ENCODE data around the gene TNFRSF19.

The TNFRSF19 gene

DNA sequence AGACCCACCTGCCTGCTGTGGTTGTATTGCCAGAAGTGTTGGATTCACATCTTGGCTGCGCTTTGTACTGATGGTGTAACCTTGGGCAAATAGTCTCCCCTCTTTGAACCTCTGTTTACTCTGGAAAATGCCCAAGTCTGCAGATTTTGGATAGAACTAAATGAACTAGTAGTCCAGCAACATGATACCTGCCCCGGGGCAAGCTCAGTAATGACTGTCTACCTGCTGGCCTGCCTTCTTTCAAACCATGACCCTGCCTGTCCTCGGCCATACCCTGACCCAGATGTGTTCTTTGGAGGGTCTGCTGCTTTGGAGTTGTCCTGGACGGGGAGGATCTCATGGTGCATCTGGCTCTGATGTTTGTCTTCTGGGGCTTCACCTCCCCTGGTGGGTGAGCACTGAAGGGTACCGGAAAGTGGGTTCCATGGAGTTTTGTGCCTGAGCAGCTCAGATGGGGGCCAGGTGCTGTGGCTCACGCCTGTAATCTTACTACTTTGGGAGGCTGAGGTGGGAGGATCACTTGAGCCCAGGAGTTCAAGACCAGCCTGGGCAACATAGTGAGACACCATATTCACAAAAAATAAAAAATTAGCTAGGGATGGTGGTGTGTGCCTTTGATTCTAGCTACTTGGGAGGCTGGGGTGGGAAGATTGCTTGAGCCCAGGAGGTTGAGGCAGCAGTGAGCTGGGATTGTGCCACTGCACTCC lies 59.5 kb downstream of the TNFRSF19 start:
- TF ChIP-seq, protein P1, sequence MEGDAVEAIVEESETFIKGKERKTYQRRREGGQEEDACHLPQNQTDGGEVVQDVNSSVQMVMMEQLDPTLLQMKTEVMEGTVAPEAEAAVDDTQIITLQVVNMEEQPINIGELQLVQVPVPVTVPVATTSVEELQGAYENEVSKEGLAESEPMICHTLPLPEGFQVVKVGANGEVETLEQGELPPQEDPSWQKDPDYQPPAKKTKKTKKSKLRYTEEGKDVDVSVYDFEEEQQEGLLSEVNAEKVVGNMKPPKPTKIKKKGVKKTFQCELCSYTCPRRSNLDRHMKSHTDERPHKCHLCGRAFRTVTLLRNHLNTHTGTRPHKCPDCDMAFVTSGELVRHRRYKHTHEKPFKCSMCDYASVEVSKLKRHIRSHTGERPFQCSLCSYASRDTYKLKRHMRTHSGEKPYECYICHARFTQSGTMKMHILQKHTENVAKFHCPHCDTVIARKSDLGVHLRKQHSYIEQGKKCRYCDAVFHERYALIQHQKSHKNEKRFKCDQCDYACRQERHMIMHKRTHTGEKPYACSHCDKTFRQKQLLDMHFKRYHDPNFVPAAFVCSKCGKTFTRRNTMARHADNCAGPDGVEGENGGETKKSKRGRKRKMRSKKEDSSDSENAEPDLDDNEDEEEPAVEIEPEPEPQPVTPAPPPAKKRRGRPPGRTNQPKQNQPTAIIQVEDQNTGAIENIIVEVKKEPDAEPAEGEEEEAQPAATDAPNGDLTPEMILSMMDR (conservative IDR thresholded peaks at IDR 0.05) = no peak
- H3K27ac ChIP-seq = peak overlapping the region; percentile 54

DNA sequence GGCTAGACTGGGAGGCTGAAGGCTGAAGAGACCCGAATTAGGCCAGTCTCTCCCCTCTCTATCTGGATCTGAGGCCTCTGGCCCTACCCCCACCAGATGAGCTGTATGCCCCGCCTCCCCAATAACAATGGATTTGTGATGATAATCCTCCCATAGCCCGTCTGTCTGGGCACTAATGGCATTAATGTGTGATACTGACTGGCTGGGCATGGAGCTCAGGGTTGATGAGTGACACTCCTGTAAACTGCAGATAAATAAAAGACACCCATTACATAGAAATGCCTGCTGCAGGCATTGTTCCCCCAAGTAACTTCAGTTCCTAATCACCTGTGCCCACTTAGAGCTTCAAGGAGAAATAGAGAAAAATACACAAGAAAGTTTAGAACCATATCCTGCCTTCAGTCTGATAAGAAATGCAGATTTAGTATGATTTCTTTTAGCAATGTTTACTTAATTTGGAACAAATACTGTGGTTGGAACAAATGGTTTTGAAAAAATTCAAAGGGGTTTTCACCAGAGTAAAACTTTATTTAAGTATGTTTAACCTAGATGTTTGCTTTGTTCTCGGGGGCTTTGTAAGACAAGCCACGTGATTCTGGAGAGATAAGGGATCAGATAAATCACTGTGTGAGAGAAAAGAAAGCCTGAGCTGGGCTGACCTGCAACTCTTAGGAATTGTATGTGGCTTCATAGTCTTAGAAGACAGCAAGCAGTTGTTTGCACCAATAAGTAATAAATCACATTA lies 60.3 kb downstream of the TNFRSF19 start:
- TF ChIP-seq, protein P1 (conservative IDR thresholded peaks at IDR 0.05) = no peak
- H3K27ac ChIP-seq = peak overlapping the region; percentile 54

DNA sequence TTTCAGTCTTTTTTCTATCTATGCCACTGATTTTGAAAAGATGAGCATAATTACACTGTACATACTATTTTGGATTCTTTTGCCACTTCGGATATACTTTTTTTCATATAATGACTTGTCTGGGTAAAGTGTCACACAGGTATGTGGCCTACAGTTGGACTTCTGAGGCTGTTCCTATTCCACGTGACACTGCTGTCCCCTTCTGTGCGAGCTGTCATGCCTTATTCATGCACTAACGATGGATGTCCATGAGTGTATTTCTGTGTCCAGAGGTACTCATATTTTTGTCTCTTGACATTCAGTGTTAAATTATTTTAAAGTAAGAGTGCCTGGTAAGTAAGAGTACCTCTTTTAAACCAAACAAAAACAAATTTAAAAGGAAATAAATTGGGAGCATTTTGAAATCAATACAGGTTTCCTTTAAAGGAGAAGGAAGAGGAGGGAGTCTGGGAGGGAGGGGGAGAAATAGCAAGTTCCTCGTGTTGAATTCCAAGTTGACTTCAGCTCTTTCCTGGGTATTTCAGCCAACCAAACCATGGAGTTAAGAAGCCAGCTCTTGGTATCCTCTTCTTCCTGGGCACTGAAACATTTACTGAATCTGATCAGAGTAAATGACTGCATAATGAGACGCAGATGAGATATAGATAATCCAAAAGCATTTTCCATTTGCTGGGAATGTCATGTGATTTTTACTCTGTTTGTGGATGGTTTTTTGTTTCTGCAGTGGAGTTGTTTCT lies 61.3 kb downstream of the TNFRSF19 start:
- TF ChIP-seq, protein P1 (conservative IDR thresholded peaks at IDR 0.05) = no peak

DNA sequence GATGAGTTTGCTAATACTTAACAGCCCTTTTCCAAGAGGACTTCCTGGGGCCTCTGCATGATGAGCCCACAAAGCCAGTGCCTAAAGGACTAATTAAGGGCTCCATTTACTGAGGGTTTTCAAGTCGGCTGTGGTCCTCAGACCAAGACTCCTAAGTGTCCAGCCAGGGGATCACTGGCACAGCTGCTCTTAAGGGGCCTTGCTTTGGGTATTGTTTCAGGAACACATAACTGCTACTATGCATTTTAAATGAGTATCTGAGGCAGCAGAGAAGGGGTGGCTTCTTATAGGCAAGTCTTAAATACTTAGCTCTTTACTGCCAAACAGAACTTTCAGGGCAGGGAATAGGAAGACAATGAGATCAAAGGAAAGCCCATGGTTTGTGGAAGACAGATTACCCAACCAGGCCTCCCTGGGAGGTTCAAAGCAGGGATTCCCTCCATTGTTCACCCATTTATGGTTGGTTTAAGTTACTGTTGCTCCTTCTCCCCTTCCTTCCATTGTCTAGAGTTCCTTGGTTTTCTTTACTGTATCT lies 61.9 kb downstream of the TNFRSF19 start:
- TF ChIP-seq, protein P1 (conservative IDR thresholded peaks at IDR 0.05) = no peak
- H3K27ac ChIP-seq = peak overlapping the region; percentile 54; the same call in 1 of the 2 replicates

More for the DNA sequence above, 61.3 kb downstream of the TNFRSF19 start:
- H3K27ac ChIP-seq = peak overlapping the region; percentile 54

DNA sequence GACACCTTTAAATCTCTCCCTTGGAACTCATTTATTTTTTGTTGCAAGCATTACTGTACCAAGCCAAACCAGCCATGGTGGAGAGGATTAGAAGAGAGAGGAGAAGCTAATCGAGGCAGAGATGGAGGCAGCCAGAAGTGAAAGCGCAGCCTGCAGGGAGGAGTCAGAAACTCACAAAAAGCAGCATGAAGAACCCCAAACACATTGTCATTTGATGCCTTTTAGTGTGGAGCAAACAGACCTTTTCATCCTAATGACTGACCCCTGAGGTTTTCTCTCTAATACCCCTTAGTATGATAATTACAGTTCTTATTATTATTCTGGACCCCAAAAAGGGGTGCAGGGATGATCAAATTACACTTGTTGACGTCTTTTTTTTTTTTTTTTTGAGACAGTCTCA lies 62.5 kb downstream of the TNFRSF19 start:
- H3K27ac ChIP-seq = no peak overlapping the region
- TF ChIP-seq, protein P1 (conservative IDR thresholded peaks at IDR 0.05) = no peak

DNA sequence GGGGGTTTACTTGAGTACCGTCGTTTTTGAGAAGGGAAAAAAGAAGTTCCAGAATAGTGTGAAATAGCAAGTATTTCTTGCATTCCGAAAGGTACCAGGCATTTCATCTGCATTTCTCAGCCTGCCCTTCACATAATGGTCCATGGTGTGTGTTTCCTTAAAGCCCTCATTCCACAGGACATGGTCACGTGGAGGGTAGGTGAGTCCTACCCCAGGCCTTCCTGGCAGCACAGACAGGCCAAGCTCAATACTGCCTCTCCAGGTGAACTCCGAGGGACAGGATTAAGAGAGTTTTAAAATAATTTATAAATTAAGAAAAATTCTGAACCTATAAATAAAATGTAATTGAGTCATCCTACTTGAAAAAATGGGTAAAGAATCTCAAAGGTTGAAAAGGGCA lies 64.7 kb downstream of the TNFRSF19 start:
- TF ChIP-seq, protein P1 (conservative IDR thresholded peaks at IDR 0.05) = no peak
- no peak overlapping the region for H3K27ac ChIP-seq

DNA sequence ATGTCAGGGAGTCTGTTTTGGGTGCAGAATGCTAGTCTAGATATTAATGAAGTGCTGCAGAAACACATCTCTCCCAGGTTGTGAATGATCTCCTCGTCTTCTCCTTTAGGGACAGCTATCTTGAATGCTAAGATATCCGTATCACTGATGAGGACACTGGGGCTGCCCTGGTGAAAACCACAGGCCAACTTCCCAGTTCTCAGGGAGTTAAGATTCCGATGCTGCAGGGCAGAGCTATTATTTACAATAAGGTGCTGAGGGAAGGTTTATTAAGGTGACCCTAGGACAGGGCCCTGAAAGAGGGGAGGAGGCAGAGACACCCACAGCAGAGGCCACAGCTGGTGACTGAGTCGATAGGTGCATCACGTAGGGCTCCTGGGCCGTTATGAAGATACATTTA lies 66.1 kb downstream of the TNFRSF19 start:
- TF ChIP-seq, protein P1 (conservative IDR thresholded peaks at IDR 0.05) = no peak

More for the DNA sequence above, 66.1 kb downstream of the TNFRSF19 start:
- H3K27ac ChIP-seq = no peak overlapping the region
